Esophagus muscularis mucosa (tissue), 4 donors: ENCODE results near the gene CARS1. TPM values are rescaled to one million over a fixed set of nuclear protein-coding genes. Genes with fewer than 3 reads are reported as not detected.

Experiments
- DNase-seq: peaks from one replicate; pipeline ENCODE4 v3.0.0-alpha.2; 2017; ENCODE audit errors: extremely low spot score
- H3K27ac ChIP-seq, 4 donors: fragments of 200-600 bp; sonication (generic); replicated peaks in 1 of 4; 1 replicate in 3 of 4; 2 replicates in 1 of 4; pipeline ENCODE4 v1.5.1; 2016 to 2019; ENCODE audit warnings: mild to moderate bottlenecking in 1 of 4
- H3K27me3 ChIP-seq, 4 donors: fragments of 200-600 bp; sonication (generic); one replicate each; pipeline versions ENCODE4 v1.5.1 to v1.6.0; 2016 to 2019
- H3K36me3 ChIP-seq, 4 donors: fragments of 200-600 bp; sonication (generic); one replicate each; pipeline ENCODE4 v1.5.1; 2016 to 2019
- H3K4me1 ChIP-seq, 4 donors: fragments of 200-600 bp; sonication (generic); one replicate each; pipeline ENCODE4 v1.5.1; 2016 to 2019
- H3K4me3 ChIP-seq, 4 donors: fragments of 200-600 bp; sonication (generic); 1 replicate in 2 of 4; 2 replicates in 2 of 4; pipeline ENCODE4 v1.5.1; 2016 to 2019; ENCODE audit warnings: mild to moderate bottlenecking in 4 of 4, moderate library complexity in 1 of 4
- H3K9me3 ChIP-seq, 4 donors: fragments of 200-600 bp; sonication (generic); 1 replicate in 3 of 4; 2 replicates in 1 of 4; pipeline ENCODE4 v1.5.1; 2016 to 2019
- CTCF ChIP-seq, 3 experiments: fragments of 200-600 bp in 2 of 3; fragments of 450-650 bp in 1 of 3; sonication (generic) in 2 of 3; IDR thresholded peaks; one replicate each; pipeline ENCODE4 v1.5.1; 2017 to 2019; ENCODE audit warnings: antibody characterized with exemption in 3 of 3, mild to moderate bottlenecking in 2 of 3, moderate library complexity in 1 of 3
- EP300 ChIP-seq: sonication (generic); formaldehyde crosslinking; IDR thresholded peaks from one replicate; pipeline ENCODE4 v1.6.1; 2017; ENCODE audit warnings: antibody characterized with exemption
- POLR2A ChIP-seq: fragments of 450-650 bp; IDR thresholded peaks from one replicate; pipeline ENCODE4 v1.6.1; 2017; ENCODE audit warnings: antibody characterized with exemption, moderate library complexity, mild to moderate bottlenecking, low read depth
- POLR2AphosphoS5 ChIP-seq, 2 donors: sonication (generic); formaldehyde crosslinking; IDR thresholded peaks; one replicate each; pipeline ENCODE4 v1.6.1; 2017; ENCODE audit warnings: antibody characterized with exemption in 2 of 2
- WGBS: methylation state at CpG from one replicate; pipeline ENCODE4 v1.1.5; 2018; 5-methylcytosine and 5-hydroxymethylcytosine counted together
- intact Hi-C: fragments of 100-400 bp; cut with DNase I; formaldehyde crosslinking; loops from one replicate; pipeline ENCODE4 v1.15.1; 2023
- total RNA-seq, 4 donors: library from RNA; depleted of rRNA; stranded (reverse); fragments of >200 nt; gene quantifications; one replicate each; pipeline versions ENCODE4 v1.1.0 to v1.2.1, GENCODE V29; 2016

The CARS1 gene
- total RNA-seq, 4 donors from 2014 or later: 30.3 to 35.6 (median 34.9) TPM

DNA sequence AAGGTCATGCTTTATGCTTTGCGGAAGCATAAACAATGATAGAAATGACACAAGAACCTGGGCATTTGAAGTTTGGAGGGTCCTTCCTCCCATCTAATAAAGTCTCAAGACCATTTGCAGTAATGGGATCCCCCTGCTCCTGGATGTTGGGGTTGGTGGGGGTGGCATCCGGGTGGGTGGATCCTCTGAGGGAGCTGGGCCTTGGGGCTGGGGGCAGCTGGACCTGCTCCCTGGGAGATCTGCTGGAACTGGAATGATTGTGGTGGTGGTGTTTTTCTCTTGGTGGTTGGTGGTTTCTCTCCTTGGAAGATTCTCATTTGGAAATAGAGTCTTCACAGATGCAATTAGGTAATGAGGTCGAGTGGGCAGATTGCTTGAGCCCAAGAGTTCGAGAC, 62.9 kb downstream of the CARS1 start:
- Histone ChIP-seq H3K9me3 (no peaks in the 10 kb centered on the region), H3K27ac (no peak overlapping the region), H3K4me1 (peaks cover 23 to 30% (median 26%) of the 10 kb centered on the region in 4 donors), H3K4me3 (no peak overlapping the region), H3K36me3 (peaks cover 0 to 6% (median under 1%) of the 10 kb centered on the region in 4 donors), H3K27me3 (no peaks in the 10 kb centered on the region)
- no peak for TF ChIP-seq CTCF (IDR thresholded peaks at IDR 0.05)
- TF ChIP-seq POLR2A: no peak
- no peak for TF ChIP-seq EP300
- TF ChIP-seq POLR2AphosphoS5 (IDR thresholded peaks at IDR 0.05): no peak
- DNase-seq: no peak
- 100% methylated on average over 4 of the region's 4 CpGs for WGBS
- intact Hi-C loops: no loop called here

DNA sequence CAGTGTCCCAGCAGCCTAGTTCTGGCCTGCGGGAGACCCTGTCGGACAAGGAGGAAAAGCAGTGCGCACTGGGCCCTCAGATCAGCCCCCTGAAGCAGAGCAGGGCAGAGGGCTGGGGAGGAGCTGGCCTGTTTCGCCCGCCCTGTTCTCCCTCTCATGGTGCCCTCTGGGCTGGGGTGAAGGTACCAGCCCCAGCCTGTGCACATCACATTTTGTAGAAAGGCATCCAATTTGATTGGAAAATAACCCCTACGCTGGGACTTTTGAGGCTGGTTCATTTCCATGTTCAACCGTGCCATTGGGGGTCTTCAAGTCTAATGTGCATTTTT, 64.3 kb downstream of the CARS1 start:
- 27% methylated on average over 5 of the region's 7 CpGs for WGBS
- Histone ChIP-seq H3K4me3 (peak overlapping the region; percentile 75 to 91 (median 80)), H3K27ac (no peak overlapping the region), H3K4me1 (peaks cover 37 to 43% (median 40%) of the 10 kb centered on the region in 4 donors), H3K27me3 (no peaks in the 10 kb centered on the region), H3K36me3 (peaks cover 0 to 6% (median 0%) of the 10 kb centered on the region in 4 donors), H3K9me3 (no peaks in the 10 kb centered on the region)
- DNase-seq: no peak
- TF ChIP-seq EP300: no peak
- no peak for TF ChIP-seq CTCF (IDR thresholded peaks at IDR 0.05)
- no peak for TF ChIP-seq POLR2A
- no peak for TF ChIP-seq POLR2AphosphoS5 (IDR thresholded peaks at IDR 0.05)
- intact Hi-C loops: no loop called here

- H3K4me1 ChIP-seq: peaks cover 39 to 49% (median 46%) of the 10 kb centered on the region in 4 donors
- 0% methylated on average over 10 of the region's 77 CpGs for WGBS
- intact Hi-C loops: no loop called here
- DNase-seq: peak; percentile 98
- H3K36me3 ChIP-seq: peaks cover 0 to 5% (median 0%) of the 10 kb centered on the region in 4 donors
- H3K27ac ChIP-seq: peak within 1 kb of the TSS; percentile 90 to 97 (median 92)
- no peaks in the 10 kb centered on the region for H3K27me3 ChIP-seq
- peak within 1 kb of the TSS; percentile 75 to 91 (median 80) for H3K4me3 ChIP-seq
- TF ChIP-seq EP300 (no peak), POLR2A (peak; percentile 36), POLR2AphosphoS5 (IDR thresholded peaks at IDR 0.05) (peak; percentile 90 to 94)
- no peaks in the 10 kb centered on the region for H3K9me3 ChIP-seq
Observed at GRCh38 chr11:2992234-2992996, 64.8 kb downstream of the CARS1 start, which contains the start of gene NAP1L4. Gene NAP1L4, minus strand, starts transcription at chr11:2992329. Its CDS starts 13,109 bp downstream, at chr11:2979220.

- whole genome bisulfite sequencing: under 1% methylated on average over 15 of the region's 79 CpGs
Observed at GRCh38 chr11:2991452-2992233, 65.6 kb downstream of the CARS1 start.

More at GRCh38 chr11:2991452-2992233, 65.6 kb downstream of the CARS1 start:
- TF ChIP-seq POLR2A (no peak), EP300 (no peak), CTCF (IDR thresholded peaks at IDR 0.05) (no peak), POLR2AphosphoS5 (IDR thresholded peaks at IDR 0.05) (no peak)
- intact Hi-C loops: no loop called here
- H3K4me3 ChIP-seq: peak overlapping the region; percentile 75 to 91 (median 80)
- peaks cover 39 to 56% (median 53%) of the 10 kb centered on the region in 4 donors for H3K4me1 ChIP-seq
- peaks cover 0 to 4% (median 0%) of the 10 kb centered on the region in 4 donors for H3K36me3 ChIP-seq
- no peaks in the 10 kb centered on the region for H3K27me3 ChIP-seq
- DNase-seq: peak; percentile 95
- peak overlapping the region; percentile 90 to 97 (median 92) for H3K27ac ChIP-seq
- no peaks in the 10 kb centered on the region for H3K9me3 ChIP-seq
